ENCODE results near the gene ABRACL.
"Not testable (repeated sequence)": the region's sequence is repeated elsewhere in the genome, so short reads cannot be mapped to it uniquely, and the experiment has no call there.

ABRACL gene

GRCh38 chr6:139019722-139020121, 8.8 kb upstream of the ABRACL start:
- no peak overlapping the region for H2AFZ ChIP-seq (ENCODE audit: low read length)
- H3K4me2 ChIP-seq (ENCODE audit: low read depth, low read length, poor library complexity, severe bottlenecking), result no peak overlapping the region
- H3K36me3 ChIP-seq (ENCODE audit: insufficient read depth, low read length), result no peaks in the 10 kb centered on the region
- no peaks in the 10 kb centered on the region for H4K20me1 ChIP-seq (ENCODE audit: insufficient read depth, low read length, poor library complexity, severe bottlenecking)
- no peaks in the 10 kb centered on the region for H3K27me3 ChIP-seq (ENCODE audit: insufficient read depth, low read length, poor library complexity, severe bottlenecking)
- no peak overlapping the region for H3K9ac ChIP-seq (ENCODE audit: low read depth, low read length, poor library complexity, severe bottlenecking)
- no peak overlapping the region for H3K4me3 ChIP-seq (ENCODE audit: low read length, poor library complexity, severe bottlenecking)
- no peak for TF ChIP-seq CTCF (conservative IDR thresholded peaks at IDR 0.05; ENCODE audit: low read length)
- no peak for TF ChIP-seq EZH2phosphoT487 (IDR thresholded peaks at IDR 0.05; ENCODE audit: borderline replicate concordance)
- no peaks in the 10 kb centered on the region for H3K4me1 ChIP-seq (ENCODE audit: insufficient read depth, low read length, poor library complexity, severe bottlenecking)
- H3K9me3 ChIP-seq (ENCODE audit: insufficient read depth, low read depth, low read length), result no peaks in the 10 kb centered on the region
- no peaks in the 10 kb centered on the region for H3K9me2 ChIP-seq (replicated peaks; ENCODE audit: low read depth, low read length)
- H3K79me2 ChIP-seq (ENCODE audit: insufficient read depth, low read length), result no peaks in the 10 kb centered on the region
- H3F3A ChIP-seq (ENCODE audit: low read depth), result no peaks in the 10 kb centered on the region

GRCh38 chr6:139020689-139021088, 7.9 kb upstream of the ABRACL start:
- TF ChIP-seq EZH2phosphoT487 (IDR thresholded peaks at IDR 0.05; ENCODE audit: borderline replicate concordance), result no peak
- no peak for TF ChIP-seq CTCF (conservative IDR thresholded peaks at IDR 0.05; ENCODE audit: low read length)
- H3K36me3 ChIP-seq (ENCODE audit: insufficient read depth, low read length), result no peaks in the 10 kb centered on the region
- H3F3A ChIP-seq (ENCODE audit: low read depth), result no peaks in the 10 kb centered on the region
- no peaks in the 10 kb centered on the region for H3K9me3 ChIP-seq (ENCODE audit: insufficient read depth, low read depth, low read length)
- H3K4me3 ChIP-seq (ENCODE audit: low read length, poor library complexity, severe bottlenecking), result no peak overlapping the region
- H3K27me3 ChIP-seq (ENCODE audit: insufficient read depth, low read length, poor library complexity, severe bottlenecking), result no peaks in the 10 kb centered on the region
- no peak overlapping the region for H3K4me2 ChIP-seq (ENCODE audit: low read depth, low read length, poor library complexity, severe bottlenecking)
- H3K4me1 ChIP-seq (ENCODE audit: insufficient read depth, low read length, poor library complexity, severe bottlenecking), result no peaks in the 10 kb centered on the region
- no peak overlapping the region for H3K9ac ChIP-seq (ENCODE audit: low read depth, low read length, poor library complexity, severe bottlenecking)
- H3K9me2 ChIP-seq (replicated peaks; ENCODE audit: low read depth, low read length), result no peaks in the 10 kb centered on the region
- no peaks in the 10 kb centered on the region for H4K20me1 ChIP-seq (ENCODE audit: insufficient read depth, low read length, poor library complexity, severe bottlenecking)
- H3K79me2 ChIP-seq (ENCODE audit: insufficient read depth, low read length), result no peaks in the 10 kb centered on the region
- no peak overlapping the region for H2AFZ ChIP-seq (ENCODE audit: low read length)

- not testable (repeated sequence) for H4K20me1 ChIP-seq (ENCODE audit: insufficient read depth, low read length, poor library complexity, severe bottlenecking); H3K9ac ChIP-seq (ENCODE audit: low read depth, low read length, poor library complexity, severe bottlenecking); H3K9me2 ChIP-seq (replicated peaks; ENCODE audit: low read depth, low read length); H3K9me3 ChIP-seq (ENCODE audit: insufficient read depth, low read depth, low read length); H3F3A ChIP-seq (ENCODE audit: low read depth); H3K27me3 ChIP-seq (ENCODE audit: insufficient read depth, low read length, poor library complexity, severe bottlenecking); H3K4me2 ChIP-seq (ENCODE audit: low read depth, low read length, poor library complexity, severe bottlenecking); H3K36me3 ChIP-seq (ENCODE audit: insufficient read depth, low read length); H3K4me3 ChIP-seq (ENCODE audit: low read length, poor library complexity, severe bottlenecking); H2AFZ ChIP-seq (ENCODE audit: low read length)
- Histone ChIP-seq H3K79me2 (ENCODE audit: insufficient read depth, low read length) (peaks cover 36% of the 10 kb centered on the region), H3K4me1 (ENCODE audit: insufficient read depth, low read length, poor library complexity, severe bottlenecking) (peaks cover 19% of the 10 kb centered on the region)
Measured at GRCh38 chr6:139025416-139025815, 3.1 kb upstream of the ABRACL start.

GRCh38 chr6:139027620-139028182, 844 bp upstream of the ABRACL start:
- TF ChIP-seq CTCF (conservative IDR thresholded peaks at IDR 0.05; ENCODE audit: low read length) (no peak), EZH2phosphoT487 (IDR thresholded peaks at IDR 0.05; ENCODE audit: borderline replicate concordance) (no peak)
- Histone ChIP-seq H3K9ac (ENCODE audit: low read depth, low read length, poor library complexity, severe bottlenecking) (peak overlapping the region; percentile 90), H4K20me1 (ENCODE audit: insufficient read depth, low read length, poor library complexity, severe bottlenecking) (peaks cover 30% of the 10 kb centered on the region), H3K4me1 (ENCODE audit: insufficient read depth, low read length, poor library complexity, severe bottlenecking) (peaks cover 37% of the 10 kb centered on the region), H3K79me2 (ENCODE audit: insufficient read depth, low read length) (peaks cover 59% of the 10 kb centered on the region), H3K36me3 (ENCODE audit: insufficient read depth, low read length) (no peaks in the 10 kb centered on the region), H3F3A (ENCODE audit: low read depth) (no peaks in the 10 kb centered on the region), H3K9me2 (replicated peaks; ENCODE audit: low read depth, low read length) (no peaks in the 10 kb centered on the region), H3K4me3 (ENCODE audit: low read length, poor library complexity, severe bottlenecking) (peak overlapping the region; percentile 90), H3K27me3 (ENCODE audit: insufficient read depth, low read length, poor library complexity, severe bottlenecking) (no peaks in the 10 kb centered on the region), H3K4me2 (ENCODE audit: low read depth, low read length, poor library complexity, severe bottlenecking) (peak overlapping the region; percentile 95), H3K9me3 (ENCODE audit: insufficient read depth, low read depth, low read length) (no peaks in the 10 kb centered on the region), H2AFZ (ENCODE audit: low read length) (peak overlapping the region; percentile 88)

Data from Loucy (cell line).